HAP-1 (cell line): ENCODE measurements around the gene RGMA.

ENCODE experiments used
- DNase-seq, 2 experiments: peaks; one replicate each; pipeline ENCODE4 v3.0.0-alpha.2; 2016 to 2020; ENCODE audit warnings: low spot score in 2 of 2
- H3K27me3 ChIP-seq: fragments of 250-450 bp; sonication (Bioruptor Pico); 2 replicates; pipeline ENCODE4 v1.5.1; 2020; ENCODE audit warnings: low read depth, mild to moderate bottlenecking, moderate library complexity
- H3K36me3 ChIP-seq: fragments of 250-450 bp; sonication (Bioruptor Pico); replicated peaks from 2 replicates; pipeline ENCODE4 v1.5.1; 2020; ENCODE audit warnings: mild to moderate bottlenecking
- H3K4me1 ChIP-seq: fragments of 250-450 bp; sonication (Bioruptor Pico); 2 replicates; pipeline ENCODE4 v1.5.1; 2020; ENCODE audit warnings: mild to moderate bottlenecking
- H3K4me3 ChIP-seq: fragments of 250-450 bp; sonication (Bioruptor Pico); 2 replicates; pipeline ENCODE4 v1.5.1; 2020; ENCODE audit warnings: mild to moderate bottlenecking, moderate library complexity
- H3K9me3 ChIP-seq: fragments of 250-450 bp; sonication (Bioruptor Pico); 2 replicates; pipeline ENCODE4 v1.5.1; 2020; ENCODE audit warnings: mild to moderate bottlenecking, moderate library complexity
- in situ Hi-C: fragments of 300-500 bp; cut with MboI; formaldehyde crosslinking; loops from 3 replicates; pipeline ENCODE4 v1.14.3; 2020; ENCODE audit warnings: low sequenced_read_pairs, inconsistent platforms, mixed read lengths

The RGMA gene

GRCh38 chr15:93001881-93002280 is 87.1 kb downstream of the RGMA start:
- DNase-seq: no peak
- Histone ChIP-seq H3K27me3 (no peaks in the 10 kb centered on the region), H3K36me3 (peaks cover 94% of the 10 kb centered on the region), H3K4me3 (no peak overlapping the region), H3K4me1 (peaks cover 8% of the 10 kb centered on the region), H3K9me3 (no peaks in the 10 kb centered on the region)
- in situ Hi-C loops: no loop called here

- no peak for DNase-seq
- in situ Hi-C loops: no loop called here
- Histone ChIP-seq H3K27me3 (no peaks in the 10 kb centered on the region), H3K36me3 (peaks cover 95% of the 10 kb centered on the region), H3K9me3 (no peaks in the 10 kb centered on the region), H3K4me1 (peaks cover 8% of the 10 kb centered on the region), H3K4me3 (no peak overlapping the region)
These were observed 87.9 kb downstream of the RGMA start for GRCh38 chr15:93001156-93001555.

- in situ Hi-C loops: no loop called here
These were observed 91.2 kb downstream of the RGMA start for GRCh38 chr15:92997821-92998220.

GRCh38 chr15:92992720-92993119 is 96.3 kb downstream of the RGMA start:
- Histone ChIP-seq H3K4me3 (no peak overlapping the region), H3K4me1 (peaks cover 17% of the 10 kb centered on the region), H3K27me3 (no peaks in the 10 kb centered on the region), H3K36me3 (peaks cover 72% of the 10 kb centered on the region), H3K9me3 (no peaks in the 10 kb centered on the region)
- no peak for DNase-seq
- in situ Hi-C loops: no loop called here

More at GRCh38 chr15:92997821-92998220, 91.2 kb downstream of the RGMA start:
- Histone ChIP-seq H3K4me1 (peaks cover 8% of the 10 kb centered on the region), H3K9me3 (no peaks in the 10 kb centered on the region), H3K4me3 (no peak overlapping the region), H3K27me3 (no peaks in the 10 kb centered on the region), H3K36me3 (peaks cover 93% of the 10 kb centered on the region)
- no peak for DNase-seq

GRCh38 chr15:92990031-92990430 is 99.0 kb downstream of the RGMA start:
- peaks cover 17% of the 10 kb centered on the region for H3K4me1 ChIP-seq
- in situ Hi-C loops: no loop called here
- H3K4me3 ChIP-seq: no peak overlapping the region
- no peaks in the 10 kb centered on the region for H3K9me3 ChIP-seq
- H3K27me3 ChIP-seq: no peaks in the 10 kb centered on the region
- DNase-seq: no peak
- peaks cover 60% of the 10 kb centered on the region for H3K36me3 ChIP-seq

GRCh38 chr15:92989470-92989869 is 99.5 kb downstream of the RGMA start:
- peaks cover 59% of the 10 kb centered on the region for H3K36me3 ChIP-seq
- H3K27me3 ChIP-seq: no peaks in the 10 kb centered on the region
- in situ Hi-C loops: no loop called here
- no peak for DNase-seq
- no peaks in the 10 kb centered on the region for H3K9me3 ChIP-seq
- H3K4me3 ChIP-seq: no peak overlapping the region
- H3K4me1 ChIP-seq: peaks cover 17% of the 10 kb centered on the region
